ENCODE results near the gene ARSJ.

DNA sequence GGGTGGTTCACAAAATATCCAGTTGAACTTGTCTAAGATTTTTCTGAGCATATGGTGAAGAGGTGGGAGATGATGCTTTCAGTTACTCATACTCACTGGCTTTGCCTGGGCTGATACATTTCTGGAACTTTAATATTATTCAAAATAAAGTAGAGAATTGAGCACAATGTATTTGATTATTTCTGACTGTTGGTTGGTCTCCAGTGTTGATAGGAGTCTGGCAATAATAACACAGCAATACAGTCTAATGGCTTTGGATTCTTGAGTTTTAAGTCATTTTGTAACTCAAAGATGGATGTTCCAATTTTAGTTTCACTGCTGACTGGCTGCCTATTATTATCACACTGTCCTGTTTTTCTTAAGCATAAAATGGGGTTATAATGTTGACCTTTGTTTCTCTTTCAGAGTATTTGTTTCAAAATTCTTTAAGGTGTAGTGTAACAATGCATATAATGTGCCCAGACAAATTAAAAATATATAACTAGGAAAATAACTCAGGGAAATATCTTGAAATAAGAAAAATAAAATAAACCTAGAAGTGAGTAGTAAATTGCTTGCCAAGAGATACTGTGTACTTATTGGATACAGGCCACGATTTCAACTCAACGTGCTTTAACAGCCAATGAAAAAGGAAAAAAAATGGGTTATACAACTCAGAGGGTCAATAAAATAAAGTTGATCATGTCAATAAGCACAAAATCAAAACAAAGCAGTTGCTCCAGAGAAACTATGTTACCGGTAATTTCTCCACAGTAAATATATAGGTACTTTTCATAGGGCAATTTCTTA, 99.0 kb downstream of the ARSJ start:
- TF ChIP-seq, protein P1, sequence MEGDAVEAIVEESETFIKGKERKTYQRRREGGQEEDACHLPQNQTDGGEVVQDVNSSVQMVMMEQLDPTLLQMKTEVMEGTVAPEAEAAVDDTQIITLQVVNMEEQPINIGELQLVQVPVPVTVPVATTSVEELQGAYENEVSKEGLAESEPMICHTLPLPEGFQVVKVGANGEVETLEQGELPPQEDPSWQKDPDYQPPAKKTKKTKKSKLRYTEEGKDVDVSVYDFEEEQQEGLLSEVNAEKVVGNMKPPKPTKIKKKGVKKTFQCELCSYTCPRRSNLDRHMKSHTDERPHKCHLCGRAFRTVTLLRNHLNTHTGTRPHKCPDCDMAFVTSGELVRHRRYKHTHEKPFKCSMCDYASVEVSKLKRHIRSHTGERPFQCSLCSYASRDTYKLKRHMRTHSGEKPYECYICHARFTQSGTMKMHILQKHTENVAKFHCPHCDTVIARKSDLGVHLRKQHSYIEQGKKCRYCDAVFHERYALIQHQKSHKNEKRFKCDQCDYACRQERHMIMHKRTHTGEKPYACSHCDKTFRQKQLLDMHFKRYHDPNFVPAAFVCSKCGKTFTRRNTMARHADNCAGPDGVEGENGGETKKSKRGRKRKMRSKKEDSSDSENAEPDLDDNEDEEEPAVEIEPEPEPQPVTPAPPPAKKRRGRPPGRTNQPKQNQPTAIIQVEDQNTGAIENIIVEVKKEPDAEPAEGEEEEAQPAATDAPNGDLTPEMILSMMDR (conservative IDR thresholded peaks at IDR 0.05; ENCODE audit: low read depth in 2 of 2), result no peak
- no peak for TF ChIP-seq JUNB (IDR thresholded peaks at IDR 0.05; ENCODE audit: unreplicated experiment)
- TF ChIP-seq EZH2 (IDR thresholded peaks at IDR 0.05; ENCODE audit: low read depth, unreplicated experiment), result no peak
- TF ChIP-seq POLR2AphosphoS5 (IDR thresholded peaks at IDR 0.05; ENCODE audit: low read depth), result no peak
- TF ChIP-seq EZH2phosphoT487 (IDR thresholded peaks at IDR 0.05; ENCODE audit: unreplicated experiment), result no peak
- TF ChIP-seq CREB1 (CRISPR knock-in tag; IDR thresholded peaks at IDR 0.05; ENCODE audit: low read depth), result no peak
- TF ChIP-seq REST (IDR thresholded peaks at IDR 0.05; ENCODE audit: unreplicated experiment), result no peak
- TF ChIP-seq, protein P2, sequence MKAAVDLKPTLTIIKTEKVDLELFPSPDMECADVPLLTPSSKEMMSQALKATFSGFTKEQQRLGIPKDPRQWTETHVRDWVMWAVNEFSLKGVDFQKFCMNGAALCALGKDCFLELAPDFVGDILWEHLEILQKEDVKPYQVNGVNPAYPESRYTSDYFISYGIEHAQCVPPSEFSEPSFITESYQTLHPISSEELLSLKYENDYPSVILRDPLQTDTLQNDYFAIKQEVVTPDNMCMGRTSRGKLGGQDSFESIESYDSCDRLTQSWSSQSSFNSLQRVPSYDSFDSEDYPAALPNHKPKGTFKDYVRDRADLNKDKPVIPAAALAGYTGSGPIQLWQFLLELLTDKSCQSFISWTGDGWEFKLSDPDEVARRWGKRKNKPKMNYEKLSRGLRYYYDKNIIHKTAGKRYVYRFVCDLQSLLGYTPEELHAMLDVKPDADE (IDR thresholded peaks at IDR 0.05), result no peak
- no peak for TF ChIP-seq STAT1 (IDR thresholded peaks at IDR 0.05; ENCODE audit: unreplicated experiment)
- no peak for TF ChIP-seq ZNF331 (CRISPR knock-in tag; IDR thresholded peaks at IDR 0.05; ENCODE audit: low read depth)
- TF ChIP-seq, protein P3, sequence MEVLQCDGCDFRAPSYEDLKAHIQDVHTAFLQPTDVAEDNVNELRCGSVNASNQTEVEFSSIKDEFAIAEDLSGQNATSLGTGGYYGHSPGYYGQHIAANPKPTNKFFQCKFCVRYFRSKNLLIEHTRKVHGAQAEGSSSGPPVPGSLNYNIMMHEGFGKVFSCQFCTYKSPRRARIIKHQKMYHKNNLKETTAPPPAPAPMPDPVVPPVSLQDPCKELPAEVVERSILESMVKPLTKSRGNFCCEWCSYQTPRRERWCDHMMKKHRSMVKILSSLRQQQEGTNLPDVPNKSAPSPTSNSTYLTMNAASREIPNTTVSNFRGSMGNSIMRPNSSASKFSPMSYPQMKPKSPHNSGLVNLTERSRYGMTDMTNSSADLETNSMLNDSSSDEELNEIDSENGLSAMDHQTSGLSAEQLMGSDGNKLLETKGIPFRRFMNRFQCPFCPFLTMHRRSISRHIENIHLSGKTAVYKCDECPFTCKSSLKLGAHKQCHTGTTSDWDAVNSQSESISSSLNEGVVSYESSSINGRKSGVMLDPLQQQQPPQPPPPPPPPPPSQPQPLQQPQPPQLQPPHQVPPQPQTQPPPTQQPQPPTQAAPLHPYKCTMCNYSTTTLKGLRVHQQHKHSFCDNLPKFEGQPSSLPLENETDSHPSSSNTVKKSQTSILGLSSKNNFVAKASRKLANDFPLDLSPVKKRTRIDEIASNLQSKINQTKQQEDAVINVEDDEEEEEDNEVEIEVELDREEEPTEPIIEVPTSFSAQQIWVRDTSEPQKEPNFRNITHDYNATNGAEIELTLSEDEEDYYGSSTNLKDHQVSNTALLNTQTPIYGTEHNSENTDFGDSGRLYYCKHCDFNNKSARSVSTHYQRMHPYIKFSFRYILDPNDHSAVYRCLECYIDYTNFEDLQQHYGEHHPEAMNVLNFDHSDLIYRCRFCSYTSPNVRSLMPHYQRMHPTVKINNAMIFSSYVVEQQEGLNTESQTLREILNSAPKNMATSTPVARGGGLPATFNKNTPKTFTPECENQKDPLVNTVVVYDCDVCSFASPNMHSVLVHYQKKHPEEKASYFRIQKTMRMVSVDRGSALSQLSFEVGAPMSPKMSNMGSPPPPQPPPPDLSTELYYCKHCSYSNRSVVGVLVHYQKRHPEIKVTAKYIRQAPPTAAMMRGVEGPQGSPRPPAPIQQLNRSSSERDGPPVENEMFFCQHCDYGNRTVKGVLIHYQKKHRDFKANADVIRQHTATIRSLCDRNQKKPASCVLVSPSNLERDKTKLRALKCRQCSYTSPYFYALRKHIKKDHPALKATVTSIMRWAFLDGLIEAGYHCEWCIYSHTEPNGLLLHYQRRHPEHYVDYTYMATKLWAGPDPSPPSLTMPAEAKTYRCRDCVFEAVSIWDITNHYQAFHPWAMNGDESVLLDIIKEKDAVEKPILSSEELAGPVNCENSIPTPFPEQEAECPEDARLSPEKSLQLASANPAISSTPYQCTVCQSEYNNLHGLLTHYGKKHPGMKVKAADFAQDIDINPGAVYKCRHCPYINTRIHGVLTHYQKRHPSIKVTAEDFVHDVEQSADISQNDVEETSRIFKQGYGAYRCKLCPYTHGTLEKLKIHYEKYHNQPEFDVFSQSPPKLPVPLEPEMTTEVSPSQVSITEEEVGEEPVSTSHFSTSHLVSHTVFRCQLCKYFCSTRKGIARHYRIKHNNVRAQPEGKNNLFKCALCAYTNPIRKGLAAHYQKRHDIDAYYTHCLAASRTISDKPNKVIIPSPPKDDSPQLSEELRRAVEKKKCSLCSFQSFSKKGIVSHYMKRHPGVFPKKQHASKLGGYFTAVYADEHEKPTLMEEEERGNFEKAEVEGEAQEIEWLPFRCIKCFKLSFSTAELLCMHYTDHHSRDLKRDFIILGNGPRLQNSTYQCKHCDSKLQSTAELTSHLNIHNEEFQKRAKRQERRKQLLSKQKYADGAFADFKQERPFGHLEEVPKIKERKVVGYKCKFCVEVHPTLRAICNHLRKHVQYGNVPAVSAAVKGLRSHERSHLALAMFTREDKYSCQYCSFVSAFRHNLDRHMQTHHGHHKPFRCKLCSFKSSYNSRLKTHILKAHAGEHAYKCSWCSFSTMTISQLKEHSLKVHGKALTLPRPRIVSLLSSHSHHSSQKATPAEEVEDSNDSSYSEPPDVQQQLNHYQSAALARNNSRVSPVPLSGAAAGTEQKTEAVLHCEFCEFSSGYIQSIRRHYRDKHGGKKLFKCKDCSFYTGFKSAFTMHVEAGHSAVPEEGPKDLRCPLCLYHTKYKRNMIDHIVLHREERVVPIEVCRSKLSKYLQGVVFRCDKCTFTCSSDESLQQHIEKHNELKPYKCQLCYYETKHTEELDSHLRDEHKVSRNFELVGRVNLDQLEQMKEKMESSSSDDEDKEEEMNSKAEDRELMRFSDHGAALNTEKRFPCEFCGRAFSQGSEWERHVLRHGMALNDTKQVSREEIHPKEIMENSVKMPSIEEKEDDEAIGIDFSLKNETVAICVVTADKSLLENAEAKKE (CRISPR knock-in tag; IDR thresholded peaks at IDR 0.05), result no peak
- no peak for TF ChIP-seq ZNF114 (CRISPR knock-in tag; IDR thresholded peaks at IDR 0.05)
- TF ChIP-seq NANOG (IDR thresholded peaks at IDR 0.05; ENCODE audit: borderline replicate concordance), result no peak

Measured in GM23338 (cell line).